Mesendoderm (in vitro differentiated cells): ENCODE data around the gene MMEL1.

Experiments used
- DNase-seq: peaks from one replicate; pipeline ENCODE4 v3.0.0; 2013
- H2AK5ac ChIP-seq: 2 replicates; pipeline ENCODE4 v1.6.1; 2013; ENCODE audit warnings: low read length, inconsistent platforms
- H2BK120ac ChIP-seq: 2 replicates; pipeline ENCODE4 v1.6.1; 2013; ENCODE audit warnings: low read depth, mild to moderate bottlenecking, low read length, moderate library complexity, mixed read lengths
- H2BK15ac ChIP-seq: replicated peaks from 2 replicates; pipeline ENCODE4 v1.6.1; 2013; ENCODE audit warnings: low read depth, mild to moderate bottlenecking, moderate library complexity
- H2BK5ac ChIP-seq: 2 replicates; pipeline ENCODE4 v1.6.1; 2013; ENCODE audit warnings: low read length, inconsistent platforms
- H3K18ac ChIP-seq: 2 replicates; pipeline ENCODE4 v1.6.1; 2013; ENCODE audit warnings: mild to moderate bottlenecking, low read length, mixed read lengths
- H3K23ac ChIP-seq: one replicate; pipeline ENCODE4 v1.6.1; 2013; ENCODE audit warnings: low read length
- H3K27ac ChIP-seq: 2 replicates; pipeline ENCODE4 v1.5.1; 2013; ENCODE audit warnings: low read depth, mild to moderate bottlenecking, inconsistent platforms, low read length, moderate library complexity
- H3K27me3 ChIP-seq: 2 replicates; pipeline ENCODE4 v1.6.1; 2013; ENCODE audit warnings: low read length, control low read depth, mild to moderate bottlenecking, inconsistent platforms; ENCODE audit not compliant: insufficient read depth, poor library complexity
- H3K36me3 ChIP-seq: 2 replicates; pipeline ENCODE4 v1.6.1; 2013; ENCODE audit warnings: low read length, inconsistent platforms; ENCODE audit not compliant: control insufficient read depth, insufficient read depth
- H3K4ac ChIP-seq: one replicate; pipeline ENCODE4 v1.6.1; 2013; ENCODE audit warnings: low read depth, mild to moderate bottlenecking, low read length, moderate library complexity
- H3K4me1 ChIP-seq: 2 replicates; pipeline ENCODE4 v1.6.1; 2013; ENCODE audit warnings: low read depth, low read length, inconsistent platforms; ENCODE audit not compliant: control insufficient read depth
- H3K4me2 ChIP-seq: 2 replicates; pipeline ENCODE4 v1.6.1; 2013; ENCODE audit warnings: low read length
- H3K4me3 ChIP-seq: 2 replicates; pipeline ENCODE4 v1.5.1; 2013; ENCODE audit warnings: mild to moderate bottlenecking, low read length
- H3K56ac ChIP-seq: one replicate; pipeline ENCODE4 v1.6.1; 2013; ENCODE audit warnings: low read length
- H3K79me1 ChIP-seq: 2 replicates; pipeline ENCODE4 v1.6.1; 2013; ENCODE audit warnings: low read length, inconsistent platforms
- H3K79me2 ChIP-seq: 2 replicates; pipeline ENCODE4 v1.6.1; 2013; ENCODE audit warnings: mild to moderate bottlenecking, low read length; ENCODE audit not compliant: control insufficient read depth, insufficient read depth
- H3K9ac ChIP-seq: 2 replicates; pipeline ENCODE4 v1.6.1; 2013; ENCODE audit warnings: low read length, inconsistent platforms
- H4K5ac ChIP-seq: one replicate; pipeline ENCODE4 v1.6.1; 2013; ENCODE audit warnings: low read length
- H4K8ac ChIP-seq: one replicate; pipeline ENCODE4 v1.6.1; 2013; ENCODE audit warnings: low read depth, mild to moderate bottlenecking, control low read depth, low read length, moderate library complexity
- WGBS: extraction: QIAGEN DNeasy Blood & Tissue Kit; methylation state at CpG from one replicate; pipeline ENCODE4 v1.1.7; 2013; ENCODE audit warnings: low lambda C conversion rate, missing lambda C conversion rate; ENCODE audit not compliant: insufficient coverage; ENCODE audit errors: extremely low coverage; 5-methylcytosine and 5-hydroxymethylcytosine counted together

MMEL1 gene

GRCh38 chr1:2593251-2593878 lies 39.5 kb downstream of the MMEL1 start:
- Histone ChIP-seq H3K9ac (no peak overlapping the region), H3K4me1 (no peaks in the 10 kb centered on the region), H3K79me2 (no peaks in the 10 kb centered on the region), H3K18ac (no peak overlapping the region), H2BK120ac (no peak overlapping the region), H3K27me3 (no peaks in the 10 kb centered on the region), H3K36me3 (no peaks in the 10 kb centered on the region), H4K8ac (no peak overlapping the region), H3K4ac (no peak overlapping the region), H2BK15ac (no peak overlapping the region), H3K56ac (no peak overlapping the region), H4K5ac (no peak overlapping the region), H3K23ac (no peak overlapping the region), H3K4me2 (no peak overlapping the region), H3K4me3 (no peak overlapping the region), H3K79me1 (no peaks in the 10 kb centered on the region), H2AK5ac (no peak overlapping the region), H3K27ac (no peak overlapping the region), H2BK5ac (no peak overlapping the region)
- WGBS: no CpG with 5 or more reads among the region's 26 CpGs
- DNase-seq: no peak

GRCh38 chr1:2592672-2593071 lies 40.1 kb downstream of the MMEL1 start:
- Histone ChIP-seq H3K9ac (no peak overlapping the region), H3K56ac (no peak overlapping the region), H3K18ac (no peak overlapping the region), H3K36me3 (no peaks in the 10 kb centered on the region), H3K27ac (no peak overlapping the region), H3K4me1 (no peaks in the 10 kb centered on the region), H3K79me2 (no peaks in the 10 kb centered on the region), H4K8ac (no peak overlapping the region), H3K79me1 (no peaks in the 10 kb centered on the region), H4K5ac (no peak overlapping the region), H2BK15ac (no peak overlapping the region), H3K4me3 (no peak overlapping the region), H2BK120ac (no peak overlapping the region), H3K4me2 (no peak overlapping the region), H3K4ac (no peak overlapping the region), H2BK5ac (no peak overlapping the region), H3K23ac (no peak overlapping the region), H2AK5ac (no peak overlapping the region), H3K27me3 (no peaks in the 10 kb centered on the region)
- WGBS: no CpG with 5 or more reads among the region's 15 CpGs
- DNase-seq: no peak

- Histone ChIP-seq H3K79me2 (no peaks in the 10 kb centered on the region), H4K8ac (no peak overlapping the region), H4K5ac (no peak overlapping the region), H2BK120ac (no peak overlapping the region), H3K36me3 (no peaks in the 10 kb centered on the region), H2BK15ac (no peak overlapping the region), H3K79me1 (no peaks in the 10 kb centered on the region), H3K27me3 (no peaks in the 10 kb centered on the region), H3K4me1 (no peaks in the 10 kb centered on the region), H3K4ac (no peak overlapping the region), H3K18ac (no peak overlapping the region), H3K23ac (no peak overlapping the region), H3K4me3 (no peak overlapping the region), H2AK5ac (no peak overlapping the region), H3K27ac (no peak overlapping the region), H3K56ac (no peak overlapping the region), H3K4me2 (no peak overlapping the region), H2BK5ac (no peak overlapping the region), H3K9ac (no peak overlapping the region)
- WGBS: no CpG with 5 or more reads among the region's 12 CpGs
- DNase-seq: no peak
These were observed 41.1 kb downstream of the MMEL1 start for GRCh38 chr1:2591581-2592261.

- no peak overlapping the region for H3K18ac ChIP-seq
- no peak overlapping the region for H4K5ac ChIP-seq
- no peak overlapping the region for H2AK5ac ChIP-seq
- H3K4me3 ChIP-seq: no peak overlapping the region
- no peak overlapping the region for H3K9ac ChIP-seq
- no peak overlapping the region for H2BK15ac ChIP-seq
- DNase-seq: no peak
- no peak overlapping the region for H3K23ac ChIP-seq
- no peaks in the 10 kb centered on the region for H3K4me1 ChIP-seq
- H4K8ac ChIP-seq: no peak overlapping the region
- H3K56ac ChIP-seq: no peak overlapping the region
- no peaks in the 10 kb centered on the region for H3K36me3 ChIP-seq
- H3K4me2 ChIP-seq: no peak overlapping the region
- H3K4ac ChIP-seq: no peak overlapping the region
- no peak overlapping the region for H2BK120ac ChIP-seq
- no peaks in the 10 kb centered on the region for H3K27me3 ChIP-seq
- no CpG with 5 or more reads among the region's 5 CpGs for WGBS
- H3K79me2 ChIP-seq: no peaks in the 10 kb centered on the region
- no peak overlapping the region for H3K27ac ChIP-seq
- H3K79me1 ChIP-seq: no peaks in the 10 kb centered on the region
- H2BK5ac ChIP-seq: no peak overlapping the region
These were observed 41.6 kb downstream of the MMEL1 start for GRCh38 chr1:2591233-2591580.

- Histone ChIP-seq H3K79me1 (no peaks in the 10 kb centered on the region), H4K5ac (no peak overlapping the region), H3K56ac (no peak overlapping the region), H3K27me3 (no peaks in the 10 kb centered on the region), H3K79me2 (no peaks in the 10 kb centered on the region), H3K4me3 (no peak overlapping the region), H3K23ac (no peak overlapping the region), H3K4ac (no peak overlapping the region), H3K36me3 (no peaks in the 10 kb centered on the region), H2BK5ac (no peak overlapping the region), H2AK5ac (no peak overlapping the region), H3K4me1 (no peaks in the 10 kb centered on the region), H3K4me2 (no peak overlapping the region), H2BK120ac (no peak overlapping the region), H2BK15ac (no peak overlapping the region), H3K9ac (no peak overlapping the region), H3K27ac (no peak overlapping the region), H4K8ac (no peak overlapping the region), H3K18ac (no peak overlapping the region)
- DNase-seq: no peak
- WGBS: no CpG with 5 or more reads among the region's 31 CpGs
These were observed 42.3 kb downstream of the MMEL1 start for GRCh38 chr1:2590233-2591141.
